GM12891 (cell line): ENCODE measurements around the gene GIGYF2.

Source experiments
- PAX5 ChIP-seq: IDR thresholded peaks from 2 replicates; pipeline ENCODE4 v1.6.1; 2011; ENCODE audit warnings: low read length, moderate library complexity, mild to moderate bottlenecking; ENCODE audit not compliant: insufficient read depth, severe bottlenecking
- POLR2A ChIP-seq: IDR thresholded peaks from 2 replicates; pipeline ENCODE4 v1.6.1; 2011; ENCODE audit warnings: low read depth, low read length, control low read depth
- POLR2AphosphoS5 ChIP-seq: IDR thresholded peaks from 2 replicates; pipeline ENCODE4 v1.6.1; 2011; ENCODE audit warnings: low read depth, low read length, control low read depth
- POU2F2 ChIP-seq: IDR thresholded peaks from 2 replicates; pipeline ENCODE4 v1.6.1; 2011; ENCODE audit warnings: low read depth, mild to moderate bottlenecking, control low read depth, low read length, moderate library complexity
- SPI1 ChIP-seq: IDR thresholded peaks from 2 replicates; pipeline ENCODE4 v1.6.1; 2011; ENCODE audit warnings: low read depth, low read length, control low read depth
- TAF1 ChIP-seq: IDR thresholded peaks from 2 replicates; pipeline ENCODE4 v1.6.1; 2011; ENCODE audit warnings: low read depth, low read length, control low read depth

GRCh38 chr2:232898592-232899543, 201.7 kb downstream of the GIGYF2 start:
- TF ChIP-seq POLR2AphosphoS5 (no peak), SPI1 (no peak), POLR2A (no peak), TAF1 (no peak), POU2F2 (no peak), PAX5 (no peak)
